ENCODE data around the gene SP6.

The SP6 gene

GRCh38 chr17:47813077-47813476 is 37.9 kb downstream of the SP6 start:
- Histone ChIP-seq H2AFZ (ENCODE audit: low read depth, low read length, severe bottlenecking) (no peak overlapping the region), H3K9me3 (ENCODE audit: insufficient read depth, low read length) (no peaks in the 10 kb centered on the region), H3K36me3 (ENCODE audit: low read length) (no peaks in the 10 kb centered on the region), H3K27me3 (ENCODE audit: low read length) (no peaks in the 10 kb centered on the region), H3F3A (ENCODE audit: insufficient read depth) (no peaks in the 10 kb centered on the region), H3K9ac (ENCODE audit: low read length) (no peak overlapping the region), H3K4me3 (ENCODE audit: insufficient read depth, low read length, poor library complexity, severe bottlenecking) (no peak overlapping the region), H3K79me2 (ENCODE audit: insufficient read depth, low read length) (no peaks in the 10 kb centered on the region), H3K4me2 (ENCODE audit: low read depth, low read length, poor library complexity, severe bottlenecking) (no peak overlapping the region), H3K9me2 (replicated peaks; ENCODE audit: insufficient read depth, low read length) (no peaks in the 10 kb centered on the region), H3K27ac (ENCODE audit: low read depth, low read length) (no peak overlapping the region), H4K20me1 (ENCODE audit: low read depth, low read length) (no peaks in the 10 kb centered on the region)
- no peak for TF ChIP-seq CTCF (IDR thresholded peaks at IDR 0.05; ENCODE audit: insufficient read depth, low read length, poor library complexity, severe bottlenecking)
- TF ChIP-seq EZH2phosphoT487 (conservative IDR thresholded peaks at IDR 0.05; ENCODE audit: low read length), result no peak

- Histone ChIP-seq H3K9me2 (replicated peaks; ENCODE audit: insufficient read depth, low read length) (no peaks in the 10 kb centered on the region), H3K79me2 (ENCODE audit: insufficient read depth, low read length) (no peaks in the 10 kb centered on the region), H3K4me3 (ENCODE audit: insufficient read depth, low read length, poor library complexity, severe bottlenecking) (no peak overlapping the region), H3K36me3 (ENCODE audit: low read length) (no peaks in the 10 kb centered on the region), H3K9me3 (ENCODE audit: insufficient read depth, low read length) (no peaks in the 10 kb centered on the region), H3K4me2 (ENCODE audit: low read depth, low read length, poor library complexity, severe bottlenecking) (no peak overlapping the region), H3K27me3 (ENCODE audit: low read length) (no peaks in the 10 kb centered on the region), H3K27ac (ENCODE audit: low read depth, low read length) (no peak overlapping the region), H4K20me1 (ENCODE audit: low read depth, low read length) (no peaks in the 10 kb centered on the region), H3K9ac (ENCODE audit: low read length) (no peak overlapping the region), H3F3A (ENCODE audit: insufficient read depth) (no peaks in the 10 kb centered on the region), H2AFZ (ENCODE audit: low read depth, low read length, severe bottlenecking) (no peak overlapping the region)
- TF ChIP-seq CTCF (IDR thresholded peaks at IDR 0.05; ENCODE audit: insufficient read depth, low read length, poor library complexity, severe bottlenecking) (no peak), EZH2phosphoT487 (conservative IDR thresholded peaks at IDR 0.05; ENCODE audit: low read length) (no peak)
Measured at GRCh38 chr17:47812146-47812920, 38.6 kb downstream of the SP6 start.

DNA sequence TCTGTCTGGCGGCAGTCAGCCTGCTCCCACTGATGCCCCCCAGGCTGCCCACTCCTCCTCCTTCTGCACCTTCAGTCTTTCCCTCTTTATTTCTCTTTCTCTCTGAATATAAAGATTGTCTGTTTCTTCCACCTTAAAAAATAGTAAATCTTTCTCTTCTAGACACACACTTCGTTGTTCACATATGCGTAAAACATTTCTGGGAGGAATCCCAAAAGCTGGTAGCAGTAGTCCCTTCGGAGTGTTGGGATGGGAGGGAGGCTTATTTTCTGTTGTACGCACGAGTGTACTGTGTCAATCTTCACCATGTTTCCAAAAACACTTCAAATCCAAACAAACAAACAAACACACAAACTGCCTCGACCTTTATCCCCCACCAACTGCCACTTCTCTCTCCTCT is 39.3 kb downstream of the SP6 start:
- Histone ChIP-seq H3K4me3 (ENCODE audit: insufficient read depth, low read length, poor library complexity, severe bottlenecking) (no peak overlapping the region), H3K79me2 (ENCODE audit: insufficient read depth, low read length) (no peaks in the 10 kb centered on the region)

More for the DNA sequence above, 39.3 kb downstream of the SP6 start:
- Histone ChIP-seq H3F3A (ENCODE audit: insufficient read depth) (no peaks in the 10 kb centered on the region), H2AFZ (ENCODE audit: low read depth, low read length, severe bottlenecking) (no peak overlapping the region), H3K4me2 (ENCODE audit: low read depth, low read length, poor library complexity, severe bottlenecking) (no peak overlapping the region), H3K9me2 (replicated peaks; ENCODE audit: insufficient read depth, low read length) (no peaks in the 10 kb centered on the region), H3K27me3 (ENCODE audit: low read length) (no peaks in the 10 kb centered on the region), H3K36me3 (ENCODE audit: low read length) (no peaks in the 10 kb centered on the region), H4K20me1 (ENCODE audit: low read depth, low read length) (no peaks in the 10 kb centered on the region), H3K27ac (ENCODE audit: low read depth, low read length) (no peak overlapping the region), H3K9ac (ENCODE audit: low read length) (no peak overlapping the region), H3K9me3 (ENCODE audit: insufficient read depth, low read length) (no peaks in the 10 kb centered on the region)
- TF ChIP-seq CTCF (IDR thresholded peaks at IDR 0.05; ENCODE audit: insufficient read depth, low read length, poor library complexity, severe bottlenecking) (no peak), EZH2phosphoT487 (conservative IDR thresholded peaks at IDR 0.05; ENCODE audit: low read length) (no peak)
